Stimulated activated CD8-positive, alpha-beta memory T cell treated with anti-CD3 and anti-CD28 coated beads, Interleukin-7, amount 100 ng/mL, for 4 hours (primary cell): Measurements from ENCODE around the gene ANKRD40CL.

Source experiments
- DNase-seq, 2 donors: peaks; one replicate each; pipeline ENCODE4 v3.0.0-alpha.2; 2020; ENCODE audit warnings: low read depth in 2 of 2

ANKRD40CL gene

GRCh38 chr17:50787106-50787505, 19.8 kb upstream of the ANKRD40CL start:
- no peak for DNase-seq

GRCh38 chr17:50785946-50786570, 18.7 kb upstream of the ANKRD40CL start:
- no peak for DNase-seq

GRCh38 chr17:50785126-50785525, 17.8 kb upstream of the ANKRD40CL start:
- DNase-seq, result no peak

GRCh38 chr17:50783905-50784304, 16.6 kb upstream of the ANKRD40CL start:
- no peak for DNase-seq

- DNase-seq, result peak; percentile 43 to 58
Measured at GRCh38 chr17:50783193-50783660, 15.9 kb upstream of the ANKRD40CL start.

- no peak for DNase-seq
Measured at GRCh38 chr17:50781167-50781566, 13.8 kb upstream of the ANKRD40CL start.

GRCh38 chr17:50779747-50780353, 12.5 kb upstream of the ANKRD40CL start:
- DNase-seq, result peak; percentile 5 to 12

GRCh38 chr17:50778988-50779387, 11.7 kb upstream of the ANKRD40CL start:
- DNase-seq, result no peak

- DNase-seq, result no peak
Measured at GRCh38 chr17:50778471-50778870, 11.2 kb upstream of the ANKRD40CL start.

GRCh38 chr17:50775926-50776325, 8.6 kb upstream of the ANKRD40CL start:
- no peak for DNase-seq

- no peak for DNase-seq
Measured at GRCh38 chr17:50774225-50774803, 7.0 kb upstream of the ANKRD40CL start.

- DNase-seq, result no peak
Measured at GRCh38 chr17:50771991-50772785, 4.9 kb upstream of the ANKRD40CL start.

- DNase-seq, result no peak
Measured at GRCh38 chr17:50770346-50770745, 3.0 kb upstream of the ANKRD40CL start.

- no peak for DNase-seq
Measured at GRCh38 chr17:50769884-50770283, 2.6 kb upstream of the ANKRD40CL start.

- DNase-seq, result no peak
Measured at GRCh38 chr17:50768346-50768761, 1.0 kb upstream of the ANKRD40CL start.

- DNase-seq, result no peak
Measured at GRCh38 chr17:50767030-50767429, 288 bp downstream of the ANKRD40CL start.

- no peak for DNase-seq
Measured at GRCh38 chr17:50766222-50767023, 895 bp downstream of the ANKRD40CL start.

- no peak for DNase-seq
Measured at GRCh38 chr17:50765454-50766221, 1.7 kb downstream of the ANKRD40CL start.

- DNase-seq, result no peak
Measured at GRCh38 chr17:50764734-50765149, 2.6 kb downstream of the ANKRD40CL start.

- DNase-seq, result no peak
Measured at GRCh38 chr17:50763716-50764475, 3.4 kb downstream of the ANKRD40CL start.
